ENCODE data around the gene COMMD9.
"Not testable (repeated sequence)": the region's sequence is repeated elsewhere in the genome, so short reads cannot be mapped to it uniquely, and the experiment has no call there.

COMMD9 gene

GRCh38 chr11:36289226-36289852 is at the start of gene COMMD9:
Gene COMMD9 (minus strand): TSS chr11:36289424. CDS start chr11:36289412, 12 bp downstream.
- DNase-seq (ENCODE audit: low spot score): peak; percentile 97

DNA sequence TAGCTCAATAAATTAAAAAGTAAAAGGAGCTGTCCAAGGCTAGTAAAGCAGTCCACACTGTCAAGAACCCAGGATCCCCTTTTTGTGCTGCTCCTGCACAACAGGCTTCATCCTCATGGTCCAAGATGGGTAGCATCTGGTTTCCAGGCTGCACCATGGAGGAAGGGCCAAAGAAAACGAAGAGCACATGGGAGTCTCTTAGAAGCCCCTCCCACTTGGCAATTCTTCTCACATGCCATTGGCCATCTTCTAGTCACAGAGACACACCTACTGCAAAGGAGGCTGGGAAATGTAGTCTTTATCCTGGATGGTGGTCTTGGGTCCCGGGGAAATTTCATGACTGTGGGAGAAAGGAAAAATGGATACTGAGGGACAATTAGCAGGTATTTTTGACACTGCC is 44.7 kb upstream of the COMMD9 start:
- DNase-seq (ENCODE audit: low spot score): no peak

GRCh38 chr11:36333468-36333867 is 44.2 kb upstream of the COMMD9 start:
- no peak for DNase-seq (ENCODE audit: low spot score)

DNA sequence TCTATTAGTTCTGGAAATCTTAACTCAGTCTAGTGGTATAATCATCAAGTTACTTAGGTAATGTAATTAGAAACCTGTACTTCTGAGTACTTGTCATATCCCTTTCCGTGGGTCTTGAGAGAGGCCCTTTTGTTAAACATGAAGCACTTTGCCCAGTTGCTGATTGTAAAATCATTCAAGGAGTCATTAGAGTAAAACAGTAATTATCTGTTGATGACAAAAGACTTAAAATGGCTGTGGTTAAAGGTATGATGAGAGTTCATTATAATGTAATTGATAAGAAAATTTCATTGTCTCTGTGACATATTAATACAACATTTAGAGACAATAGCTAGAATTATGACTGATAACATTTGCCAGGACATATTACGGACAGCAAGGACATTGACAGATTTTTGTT is 41.2 kb upstream of the COMMD9 start:
- DNase-seq (ENCODE audit: low spot score): no peak

GRCh38 chr11:36328966-36329673 is 39.9 kb upstream of the COMMD9 start:
- no peak for DNase-seq (ENCODE audit: low spot score)

- DNase-seq (ENCODE audit: low spot score): no peak
Observed at GRCh38 chr11:36326524-36327419, 37.5 kb upstream of the COMMD9 start.

- DNase-seq (ENCODE audit: low spot score): not testable (repeated sequence)
Observed at GRCh38 chr11:36325403-36325802, 36.2 kb upstream of the COMMD9 start.

DNA sequence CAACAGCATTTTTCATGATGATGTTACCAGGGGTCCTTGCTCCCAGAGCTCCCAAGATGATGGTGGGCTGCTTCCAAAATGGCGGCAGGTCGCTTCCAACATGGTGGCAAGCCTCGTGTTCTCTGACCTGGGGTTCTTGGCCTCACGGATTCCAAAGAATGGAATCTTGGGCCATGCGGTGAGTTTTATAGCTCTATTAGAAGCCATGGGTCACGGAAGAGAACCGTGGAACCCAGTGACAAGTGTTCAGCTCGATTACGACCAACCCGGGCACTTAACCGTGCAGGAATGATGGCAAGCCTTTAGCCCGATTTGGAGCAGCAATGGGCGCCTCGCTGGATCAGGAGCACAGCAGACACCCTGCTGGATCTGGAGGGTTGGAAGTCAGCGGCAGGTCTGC is 35.7 kb upstream of the COMMD9 start:
- DNase-seq (ENCODE audit: low spot score): not testable (repeated sequence)

DNA sequence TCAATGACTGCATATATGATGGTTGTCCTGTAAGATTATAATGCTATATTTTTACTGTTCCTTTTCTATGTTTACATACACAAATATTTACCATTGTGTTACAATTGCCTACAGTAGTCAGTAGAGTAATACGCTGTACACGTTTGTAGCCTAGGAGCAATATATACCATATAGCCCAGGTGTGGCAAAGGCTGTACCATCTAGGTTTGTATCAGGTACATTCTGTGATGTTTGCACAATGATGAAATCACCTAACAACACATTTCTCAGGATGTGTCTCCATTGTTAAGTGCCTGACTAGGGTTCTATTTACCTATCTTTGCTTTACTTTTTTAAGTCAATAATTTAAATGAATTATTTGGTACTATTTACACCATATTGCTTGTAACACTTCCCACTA is 28.8 kb upstream of the COMMD9 start:
- no peak for DNase-seq (ENCODE audit: low spot score)

DNA sequence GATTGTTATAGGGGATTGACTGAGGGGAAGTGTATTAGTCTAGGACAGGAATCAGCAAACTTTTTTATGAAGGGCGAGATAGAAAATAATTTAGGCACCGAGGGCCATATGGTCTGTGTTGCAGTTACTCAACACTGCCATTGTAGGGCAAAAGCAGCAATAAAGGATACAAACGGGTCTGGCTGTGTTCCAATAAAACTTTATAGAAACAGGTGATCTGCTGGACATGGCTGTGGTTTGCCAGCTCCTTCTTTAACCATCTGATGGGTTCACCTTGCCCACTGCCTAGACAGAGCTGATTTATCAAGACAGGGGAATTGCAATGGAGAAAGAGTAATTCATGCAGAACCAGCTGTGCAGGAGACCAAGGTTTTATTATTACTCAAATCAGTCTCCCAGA is 26.8 kb upstream of the COMMD9 start:
- DNase-seq (ENCODE audit: low spot score): no peak

- no peak for DNase-seq (ENCODE audit: low spot score)
Observed at GRCh38 chr11:36314434-36314767, 25.2 kb upstream of the COMMD9 start.

DNA sequence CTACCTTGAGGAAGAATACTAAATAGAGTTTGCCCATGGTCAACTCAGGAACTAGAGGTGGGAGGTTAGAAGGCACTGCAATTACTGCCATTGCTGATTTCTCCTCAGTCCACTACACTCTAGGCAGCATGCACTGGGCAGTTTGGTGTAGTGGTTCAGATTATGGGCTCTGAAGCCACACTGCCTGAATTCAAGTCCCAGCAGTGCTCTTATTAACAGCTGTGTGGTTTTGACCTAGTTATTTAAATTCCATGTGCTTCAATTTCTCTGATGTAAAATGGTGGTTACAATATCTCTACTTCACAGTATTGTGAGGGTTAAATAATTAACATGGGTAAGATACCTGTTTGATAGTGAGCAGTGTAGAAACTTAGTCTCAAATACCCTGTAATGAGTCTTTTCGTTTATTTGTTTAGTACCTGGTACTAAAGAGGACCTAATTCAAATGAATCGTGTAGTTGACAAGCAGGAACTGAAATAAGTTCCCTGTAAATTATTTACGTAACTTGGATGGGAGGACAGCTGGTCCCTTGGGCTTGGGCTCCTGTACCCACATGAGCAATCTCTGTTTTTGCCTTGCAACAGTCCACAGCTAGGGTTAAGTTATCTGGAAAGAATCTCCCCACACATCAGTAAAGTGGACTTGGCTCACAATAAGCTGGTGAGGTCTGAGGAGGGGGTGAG is 24.7 kb upstream of the COMMD9 start:
- DNase-seq (ENCODE audit: low spot score): no peak

GRCh38 chr11:36312611-36313472 is 23.6 kb upstream of the COMMD9 start:
- DNase-seq (ENCODE audit: low spot score): peak; percentile 4

DNA sequence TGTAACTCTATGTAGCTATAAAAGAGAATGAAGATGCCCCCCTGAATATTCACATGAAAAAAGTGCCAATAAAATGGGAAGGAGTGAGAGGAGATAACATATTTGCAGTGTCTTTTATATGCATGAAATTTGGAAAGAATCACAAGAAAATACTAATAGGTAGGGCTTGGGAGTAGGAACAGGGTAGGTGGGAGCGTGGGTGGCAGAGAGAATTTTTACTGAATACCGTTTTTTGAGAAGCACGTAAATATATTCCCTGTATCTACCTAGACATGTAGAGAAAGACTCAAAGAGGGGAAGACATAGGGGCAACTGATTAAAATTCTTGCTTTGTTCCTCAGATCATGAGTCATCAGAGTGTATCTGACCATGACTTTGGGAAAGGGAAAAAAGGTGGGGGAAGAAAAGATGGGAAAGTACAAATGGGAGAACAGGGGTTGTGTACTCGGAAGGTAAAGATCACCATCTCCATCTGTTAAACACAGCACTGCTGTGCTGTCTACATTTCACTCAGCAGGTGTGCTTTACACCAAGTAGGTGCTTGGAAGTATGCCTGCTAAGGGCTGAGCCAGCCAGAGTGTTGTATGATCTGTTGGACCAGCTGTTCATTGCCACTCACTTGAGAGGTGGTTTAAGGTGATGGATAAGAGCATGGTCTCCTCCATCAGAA is 22.8 kb upstream of the COMMD9 start:
- no peak for DNase-seq (ENCODE audit: low spot score)

DNA sequence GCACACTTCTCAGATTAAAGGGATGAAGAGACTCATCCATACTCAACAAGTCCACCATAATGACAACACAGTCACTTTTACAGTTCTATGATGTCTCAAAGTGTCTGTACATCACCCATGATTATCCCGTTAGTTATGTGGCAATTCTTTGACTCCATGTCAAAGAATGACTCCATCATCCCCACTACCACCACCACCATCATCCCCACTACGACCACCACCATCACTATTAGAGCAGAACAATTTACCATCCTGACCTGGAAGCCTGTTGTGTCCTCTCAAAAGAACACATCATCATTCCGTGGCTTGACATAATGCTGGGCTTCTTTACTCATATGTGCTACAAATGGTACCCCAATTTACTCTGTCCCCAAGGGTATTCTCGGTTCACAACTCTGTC is 20.6 kb upstream of the COMMD9 start:
- DNase-seq (ENCODE audit: low spot score): no peak

DNA sequence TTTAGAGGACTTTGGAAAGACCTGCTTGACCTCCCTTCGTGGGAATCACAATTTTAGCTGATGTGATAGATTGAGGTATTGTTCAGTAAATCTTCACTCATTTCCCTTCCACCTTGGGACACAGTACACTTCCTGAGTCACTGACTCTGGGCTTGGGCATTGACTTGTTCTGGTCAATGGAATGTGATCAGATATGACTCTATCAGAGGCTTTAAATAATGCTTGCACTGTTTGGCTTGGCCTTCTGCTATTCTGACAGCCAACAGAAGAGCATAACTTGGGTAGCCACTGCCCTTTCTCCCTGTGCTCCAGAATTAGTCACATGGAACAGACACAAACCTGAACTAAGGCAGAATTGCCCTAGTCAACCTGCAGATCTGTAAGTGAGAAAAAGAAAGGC is 19.4 kb upstream of the COMMD9 start:
- no peak for DNase-seq (ENCODE audit: low spot score)

DNA sequence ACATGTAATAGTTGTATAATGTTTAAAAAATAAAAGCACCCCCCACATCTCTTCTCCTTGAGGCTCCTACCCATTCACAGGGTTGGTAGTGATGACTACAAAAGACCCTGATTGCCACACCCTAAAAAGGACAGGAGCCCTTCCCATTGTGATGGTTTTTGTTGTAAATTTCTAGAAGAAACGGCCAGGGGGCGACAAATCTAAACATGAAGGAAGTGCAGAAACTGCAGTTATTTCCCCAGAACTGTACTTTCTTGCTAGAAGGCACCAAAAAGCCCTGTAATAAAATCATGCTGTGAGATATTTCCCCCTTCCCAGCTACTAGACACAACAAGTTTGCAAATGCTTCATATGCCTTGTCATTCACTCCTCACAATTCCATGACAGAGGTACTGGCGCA is 17.7 kb upstream of the COMMD9 start:
- DNase-seq (ENCODE audit: low spot score): peak; percentile 11

GRCh38 chr11:36305047-36305446 is 15.8 kb upstream of the COMMD9 start:
- no peak for DNase-seq (ENCODE audit: low spot score)

- DNase-seq (ENCODE audit: low spot score): no peak
Observed at GRCh38 chr11:36304351-36304750, 15.1 kb upstream of the COMMD9 start.

GRCh38 chr11:36300650-36301049 is 11.4 kb upstream of the COMMD9 start:
- DNase-seq (ENCODE audit: low spot score): no peak
